ENCODE results near the gene TMEM175.
A peak's percentile ranks its signal among the peaks of the same experiment; 100 is the strongest.
"Not testable (repeated sequence)": the region's sequence is repeated elsewhere in the genome, so short reads cannot be mapped to it uniquely, and the experiment has no call there.

Gene TMEM175

DNA sequence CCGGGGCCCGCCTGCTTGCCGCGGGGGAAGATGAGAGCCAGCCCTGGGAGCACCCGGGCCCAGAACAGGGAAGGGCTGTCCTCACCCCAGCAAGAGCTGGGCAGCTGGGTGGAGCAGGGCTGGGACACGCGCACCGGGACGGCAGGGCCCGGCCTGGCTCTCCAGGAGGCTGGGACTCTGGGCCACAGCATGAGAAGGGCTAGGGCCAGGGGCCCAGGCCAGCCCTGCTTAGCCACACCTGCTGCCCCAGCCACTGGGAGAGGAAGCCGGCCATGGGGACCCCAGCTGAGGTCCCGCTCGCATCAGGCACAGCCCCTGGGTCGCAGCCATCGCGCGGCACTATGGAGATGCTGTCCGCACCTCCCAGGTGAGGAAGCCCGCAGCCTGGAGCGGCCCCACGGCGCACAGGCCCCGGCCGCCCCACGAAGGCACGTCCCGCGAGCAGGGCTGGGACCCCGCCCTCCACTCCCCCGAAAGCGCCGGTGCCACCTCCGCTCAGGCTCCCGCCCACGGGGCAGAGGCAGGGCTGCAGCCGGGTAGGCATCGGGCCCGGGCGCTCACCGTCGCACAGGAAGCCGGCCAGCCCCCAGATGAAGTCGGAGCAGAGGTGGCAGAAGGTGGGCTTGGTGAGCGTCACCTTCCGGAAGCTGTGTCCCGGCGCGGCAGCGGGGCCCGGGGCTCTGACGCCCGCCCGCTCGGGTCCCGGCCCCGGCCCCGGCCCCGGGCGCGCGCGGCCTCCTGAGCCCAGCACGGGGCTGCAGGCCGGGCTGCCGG lies 40.6 kb downstream of the TMEM175 start:
- peak; percentile 47 to 56 for DNase-seq

DNA sequence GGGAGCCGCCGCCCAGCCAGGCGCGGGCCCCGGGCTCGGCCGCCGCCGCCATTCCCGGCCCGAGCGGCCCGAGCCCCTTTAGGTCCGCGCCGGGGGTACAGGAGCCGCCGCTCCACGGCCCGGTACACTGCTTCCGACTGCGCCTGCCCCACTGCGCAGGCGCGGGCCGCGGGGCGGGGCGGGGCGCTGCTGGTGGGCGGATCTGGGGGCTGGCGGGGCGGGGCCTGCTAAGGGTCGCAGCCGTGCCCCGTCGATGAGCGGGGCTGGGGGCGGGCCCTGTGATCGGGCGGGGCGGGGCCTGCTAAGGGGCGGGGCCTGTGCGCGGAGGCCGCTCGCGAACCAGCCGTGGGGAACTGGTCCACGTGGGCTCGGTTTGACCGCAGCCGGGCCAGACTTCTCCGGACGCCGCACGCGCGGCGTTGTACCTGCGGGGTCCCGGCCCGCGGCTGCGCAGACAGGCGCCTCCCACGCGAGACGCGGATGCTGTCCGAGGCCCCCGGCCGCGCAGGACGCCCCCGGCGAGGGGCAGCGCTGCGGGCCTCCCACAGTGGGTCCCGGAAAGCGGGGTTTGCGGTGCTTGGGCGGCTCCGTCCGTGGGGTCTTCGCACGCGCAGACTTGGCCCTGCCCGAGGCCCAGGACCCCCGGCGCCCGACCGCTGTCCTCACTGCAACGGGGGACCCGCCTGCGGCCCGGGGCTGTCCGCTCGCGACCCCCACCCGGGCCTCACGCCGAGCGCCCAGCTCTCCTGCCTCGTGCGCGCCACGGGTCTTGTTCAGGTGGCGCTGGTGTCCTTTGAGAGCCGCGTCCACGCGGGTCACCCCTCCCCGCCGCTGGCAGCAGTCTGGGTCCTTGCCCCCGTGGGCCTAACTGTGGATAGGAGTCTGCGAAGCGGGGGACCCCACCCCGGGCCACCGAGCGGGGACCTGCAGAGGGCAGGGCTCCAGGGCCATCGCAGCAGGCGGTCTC lies 41.5 kb downstream of the TMEM175 start, which contains the start of gene DGKQ:
DGKQ (minus strand) TSS at position 139 of the 967 bp plus-strand sequence; CDS start at position 52, 87 bp downstream.
- peak; percentile 80 for DNase-seq

DNA sequence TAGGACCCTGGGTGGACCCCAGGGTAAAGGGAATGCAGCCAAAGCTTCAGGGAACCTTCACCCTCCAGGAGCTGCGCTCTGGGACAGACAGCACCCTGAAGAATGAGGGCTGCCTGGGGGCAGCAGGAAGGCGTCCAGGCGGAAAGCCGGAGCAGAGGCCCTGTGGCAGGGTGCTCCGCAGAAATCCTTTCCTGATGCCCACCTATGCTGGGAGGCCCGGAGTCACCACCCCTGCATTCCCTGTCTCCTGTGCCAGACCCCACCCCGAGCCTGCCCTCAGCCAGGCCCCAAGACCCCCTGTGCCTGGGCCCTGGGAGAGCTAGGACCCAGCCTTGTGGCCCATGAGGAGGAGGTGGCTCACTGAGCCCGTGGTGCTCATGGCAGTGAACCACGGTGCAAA lies 42.4 kb downstream of the TMEM175 start:
- DNase-seq: no peak

DNA sequence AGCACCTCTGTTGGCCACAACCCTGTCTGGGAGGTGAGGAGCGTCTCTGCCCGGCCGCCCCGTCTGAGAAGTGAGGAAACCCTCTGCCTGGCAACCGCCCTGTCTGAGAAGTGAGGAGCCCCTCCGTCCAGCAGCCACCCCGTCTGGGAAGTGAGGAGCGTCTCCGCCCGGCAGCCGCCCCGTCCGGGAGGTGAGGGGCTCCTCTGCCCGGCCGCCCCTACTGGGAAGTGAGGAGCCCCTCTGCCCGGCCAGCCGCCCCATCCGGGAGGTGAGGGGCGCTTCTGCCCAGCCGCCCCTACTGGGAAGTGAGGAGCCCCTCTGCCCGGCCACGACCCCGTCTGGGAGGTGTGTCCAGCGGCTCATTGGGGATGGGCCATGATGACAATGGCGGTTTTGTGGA lies 43.8 kb downstream of the TMEM175 start:
- not testable (repeated sequence) for DNase-seq

DNA sequence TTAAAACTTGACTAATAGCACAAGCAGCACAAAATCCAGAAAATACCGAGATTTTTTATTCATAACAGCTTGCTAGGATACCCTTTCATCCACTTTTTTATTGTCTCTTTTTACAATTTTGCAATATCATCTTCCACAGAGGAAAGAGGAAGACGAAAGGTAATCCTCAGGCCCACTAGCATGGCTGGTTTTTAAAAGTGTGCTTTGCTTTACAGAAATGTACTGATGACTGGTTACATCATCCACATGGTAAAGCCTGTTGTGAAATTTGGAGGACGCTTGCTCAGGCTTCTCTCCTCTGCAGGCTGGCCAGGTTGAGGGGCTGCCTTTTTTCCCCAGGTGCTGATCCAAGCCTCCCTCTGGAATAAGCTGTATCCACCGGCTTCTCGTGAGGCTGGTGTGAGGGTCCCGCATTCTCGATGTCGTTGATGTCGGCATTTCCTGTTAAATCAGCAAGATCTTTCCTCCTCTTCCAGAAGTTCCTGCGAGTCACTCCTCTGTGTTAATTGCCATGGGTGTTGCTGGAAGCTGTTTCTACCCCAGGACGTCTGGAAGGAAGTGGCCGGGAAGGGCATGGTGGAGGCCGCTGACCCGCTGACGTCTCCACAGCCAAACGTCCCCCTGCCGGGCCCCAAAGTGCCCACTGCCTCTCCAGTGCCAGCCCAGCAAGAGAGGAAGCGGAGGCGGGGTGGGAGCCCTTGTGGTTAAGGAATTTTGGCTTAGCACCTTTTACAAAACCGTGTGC lies 46.9 kb downstream of the TMEM175 start:
- no peak for DNase-seq

DNA sequence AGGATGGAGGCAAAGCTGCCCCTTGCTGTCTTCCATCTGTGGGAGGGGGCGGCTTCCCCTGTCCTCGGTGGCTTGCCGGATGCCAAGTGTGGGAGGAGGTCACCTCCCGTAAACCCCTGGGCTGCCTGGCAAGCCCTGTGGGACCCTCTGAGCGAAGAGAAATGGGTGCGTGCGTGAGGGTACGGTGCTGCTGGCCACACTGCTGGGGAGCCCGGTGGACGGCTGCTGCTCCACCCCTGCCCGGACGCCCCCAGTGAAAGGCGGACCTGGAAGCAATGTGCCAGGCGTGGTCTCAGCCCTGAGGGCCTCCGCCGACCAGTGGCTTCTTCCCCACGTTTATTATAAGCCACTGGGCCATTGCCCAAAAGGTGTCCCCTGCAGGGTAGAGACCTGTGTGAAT lies 50.0 kb downstream of the TMEM175 start:
- DNase-seq: no peak

DNA sequence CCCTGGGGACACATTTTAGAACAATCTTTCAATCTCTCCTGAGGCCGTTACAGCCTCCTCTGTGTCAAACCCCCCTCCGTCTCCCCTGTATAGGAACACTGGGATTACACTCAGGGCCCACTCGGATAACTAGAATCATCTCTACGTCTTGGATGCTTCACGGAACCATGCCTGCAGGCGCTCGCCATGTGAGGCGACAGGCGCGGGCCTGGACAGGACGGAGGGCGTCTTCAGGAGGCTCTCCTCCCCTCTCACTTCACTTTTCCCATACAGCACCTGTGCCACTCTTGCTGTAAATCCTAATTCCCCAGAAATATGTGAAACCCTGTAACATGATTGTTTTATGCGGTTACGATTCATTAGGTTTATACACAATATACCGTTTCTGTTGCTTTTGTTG lies 50.6 kb downstream of the TMEM175 start:
- no peak for DNase-seq

DNA sequence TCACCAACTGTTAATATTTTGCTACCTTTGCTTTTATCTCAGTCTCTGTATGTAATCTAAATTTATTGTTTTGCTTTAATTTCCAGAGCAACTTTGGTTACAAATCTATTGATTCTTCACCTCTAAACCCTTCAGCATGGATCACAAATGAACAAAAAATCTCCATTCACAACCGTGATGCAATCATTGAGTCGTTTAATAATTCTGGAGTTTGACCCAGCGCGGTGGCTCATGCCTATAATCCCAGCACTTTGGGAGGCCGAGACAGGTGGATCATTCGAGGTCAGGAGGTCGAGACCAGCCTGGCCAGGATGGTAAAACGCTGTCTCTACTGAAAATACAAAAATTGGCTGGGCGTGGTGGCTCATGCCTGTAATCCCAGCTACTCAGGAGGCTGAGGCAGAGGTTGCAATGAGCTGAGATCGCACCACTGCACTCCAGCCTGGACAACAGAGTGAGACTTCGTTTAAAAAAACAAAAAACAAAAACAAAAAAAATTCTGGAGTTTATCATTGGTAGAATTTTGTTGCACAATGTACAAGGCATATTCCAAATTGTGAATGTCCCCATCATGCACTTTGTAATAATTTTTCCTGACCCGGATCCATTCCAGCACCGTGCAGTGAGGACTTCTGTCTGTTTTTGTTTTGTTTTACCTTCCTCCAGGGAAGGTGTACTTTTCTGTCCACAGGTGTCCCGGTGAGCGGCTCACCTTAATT lies 52.2 kb downstream of the TMEM175 start:
- no peak for DNase-seq

DNA sequence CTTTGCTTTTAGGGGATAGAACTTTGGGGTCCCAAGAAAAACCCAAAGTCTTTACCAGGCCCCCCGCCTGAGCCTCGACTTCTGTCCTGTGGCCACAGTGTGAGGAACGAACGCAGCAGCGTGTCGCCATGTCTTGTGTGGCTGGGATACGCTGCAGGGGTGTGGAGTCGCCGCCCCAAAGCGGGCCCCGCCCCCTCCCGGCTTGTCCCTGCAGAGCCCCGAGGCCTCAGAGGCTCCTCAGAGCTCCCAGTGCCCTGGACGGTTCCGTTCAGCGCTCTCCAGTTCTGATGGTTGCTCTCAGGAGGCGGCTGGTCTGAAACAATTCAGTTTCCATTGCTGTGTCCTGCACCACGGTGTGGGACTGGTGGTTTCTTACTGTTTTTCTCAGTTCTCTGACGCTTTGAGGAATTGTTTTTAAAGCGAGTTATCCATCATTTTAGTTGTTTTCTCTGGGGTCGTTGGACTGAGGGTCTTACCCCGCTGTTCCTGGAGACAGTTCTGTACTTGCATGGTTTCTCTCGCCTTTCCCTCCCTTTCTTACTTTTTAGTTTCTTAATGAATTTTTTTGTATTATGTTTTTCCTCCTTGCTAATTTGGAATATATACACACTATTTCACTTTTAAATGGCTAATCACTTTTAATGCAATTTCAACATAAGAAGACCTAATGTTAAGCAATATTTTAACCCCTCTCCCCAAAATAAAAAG lies 53.0 kb downstream of the TMEM175 start:
- peak; percentile 81 to 83 for DNase-seq

DNA sequence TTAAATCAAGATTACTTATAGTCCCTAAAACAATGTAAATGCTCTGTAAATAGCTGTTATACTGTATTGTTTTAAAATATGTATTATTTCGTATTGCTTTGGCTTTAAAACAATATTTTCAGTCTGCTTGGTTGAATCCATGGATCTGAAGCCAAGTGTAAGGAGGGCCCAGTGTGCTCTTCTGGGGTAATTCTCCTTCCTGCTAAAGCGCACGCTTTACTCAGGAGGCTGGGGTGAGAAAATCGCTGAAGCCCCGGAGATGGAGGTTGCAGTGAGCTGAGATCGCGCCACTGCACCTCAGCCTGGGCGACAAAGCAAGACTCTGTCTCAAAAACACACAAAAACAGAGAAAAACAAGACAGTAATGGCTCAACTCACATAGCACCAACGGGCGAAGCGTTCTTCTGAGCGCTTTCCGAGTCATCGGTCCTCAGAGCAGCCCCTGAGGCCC lies 54.2 kb downstream of the TMEM175 start:
- DNase-seq: peak in 1 of 2 experiments; percentile 20

DNA sequence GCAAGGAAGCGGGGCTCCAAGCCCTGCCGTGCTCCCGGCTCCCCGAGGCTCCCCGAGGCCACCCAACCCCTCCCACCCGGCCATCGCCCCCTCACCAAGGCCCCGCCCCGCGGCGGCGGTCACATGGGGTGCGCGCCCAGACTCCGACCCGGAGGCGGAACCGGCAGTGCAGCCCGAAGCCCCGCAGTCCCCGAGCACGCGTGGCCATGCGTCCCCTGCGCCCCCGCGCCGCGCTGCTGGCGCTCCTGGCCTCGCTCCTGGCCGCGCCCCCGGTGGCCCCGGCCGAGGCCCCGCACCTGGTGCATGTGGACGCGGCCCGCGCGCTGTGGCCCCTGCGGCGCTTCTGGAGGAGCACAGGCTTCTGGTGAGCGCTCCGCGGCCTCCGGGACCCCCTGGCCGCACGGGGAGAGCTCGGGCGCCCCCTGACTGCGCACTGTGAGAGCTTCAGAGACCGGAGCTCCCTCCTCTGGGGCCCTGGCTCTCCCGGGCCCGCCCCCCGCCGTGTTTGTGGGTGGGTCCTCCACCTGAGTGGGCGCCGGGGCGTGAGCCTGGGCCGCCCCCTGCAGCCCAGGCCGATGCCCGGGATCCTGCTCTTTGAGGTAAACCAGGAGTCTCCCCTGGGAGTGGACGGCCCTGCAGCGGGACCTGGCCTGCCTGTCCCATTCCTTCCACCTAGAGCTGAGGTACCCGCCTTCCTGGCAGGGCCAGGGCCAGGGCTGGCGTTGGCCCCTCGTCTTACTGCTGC lies 54.8 kb downstream of the TMEM175 start, which contains the start of gene IDUA:
IDUA (plus strand) TSS at position 166 of the 745 bp plus-strand sequence; CDS start at position 207, 41 bp downstream.
- DNase-seq: peak; percentile 87 to 88

DNA sequence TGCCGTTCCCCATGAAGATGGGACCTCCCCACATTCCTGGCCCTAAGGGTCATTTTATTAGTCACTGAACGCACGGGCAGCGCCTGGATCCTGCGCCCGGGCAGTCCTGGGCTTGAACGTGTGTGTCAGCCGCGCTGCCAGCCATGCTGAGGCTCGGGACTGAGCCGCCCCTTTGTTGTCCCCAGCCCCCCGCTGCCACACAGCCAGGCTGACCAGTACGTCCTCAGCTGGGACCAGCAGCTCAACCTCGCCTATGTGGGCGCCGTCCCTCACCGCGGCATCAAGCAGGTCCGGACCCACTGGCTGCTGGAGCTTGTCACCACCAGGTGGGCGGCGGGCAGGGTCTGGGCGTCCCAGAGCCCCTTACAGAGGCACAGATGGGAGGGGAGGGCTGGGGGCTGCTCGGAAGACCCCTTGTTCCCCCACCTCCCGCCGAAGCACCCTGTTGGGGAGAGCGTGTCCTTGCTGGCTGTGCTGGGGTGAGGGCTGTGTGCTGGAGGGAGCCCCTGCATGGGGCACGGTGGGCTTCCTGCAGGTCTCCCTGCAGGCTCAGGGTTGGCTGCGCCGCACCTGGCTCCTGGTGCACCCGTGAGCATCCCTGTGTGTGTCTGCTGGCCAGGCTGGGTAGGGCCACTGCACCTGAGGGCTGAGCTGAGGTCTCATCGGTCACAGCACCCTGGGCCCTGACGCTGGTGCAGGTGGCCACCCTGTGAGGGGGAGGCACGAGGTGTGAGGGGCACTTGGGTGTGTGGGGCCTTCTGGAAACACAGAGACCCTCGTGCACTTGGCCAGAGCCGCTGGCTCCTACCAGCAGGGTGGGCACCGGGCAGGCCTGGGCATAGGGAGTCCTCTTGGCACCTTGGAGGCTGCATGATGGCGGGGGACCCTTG lies 55.6 kb downstream of the TMEM175 start:
- no peak for DNase-seq

DNA sequence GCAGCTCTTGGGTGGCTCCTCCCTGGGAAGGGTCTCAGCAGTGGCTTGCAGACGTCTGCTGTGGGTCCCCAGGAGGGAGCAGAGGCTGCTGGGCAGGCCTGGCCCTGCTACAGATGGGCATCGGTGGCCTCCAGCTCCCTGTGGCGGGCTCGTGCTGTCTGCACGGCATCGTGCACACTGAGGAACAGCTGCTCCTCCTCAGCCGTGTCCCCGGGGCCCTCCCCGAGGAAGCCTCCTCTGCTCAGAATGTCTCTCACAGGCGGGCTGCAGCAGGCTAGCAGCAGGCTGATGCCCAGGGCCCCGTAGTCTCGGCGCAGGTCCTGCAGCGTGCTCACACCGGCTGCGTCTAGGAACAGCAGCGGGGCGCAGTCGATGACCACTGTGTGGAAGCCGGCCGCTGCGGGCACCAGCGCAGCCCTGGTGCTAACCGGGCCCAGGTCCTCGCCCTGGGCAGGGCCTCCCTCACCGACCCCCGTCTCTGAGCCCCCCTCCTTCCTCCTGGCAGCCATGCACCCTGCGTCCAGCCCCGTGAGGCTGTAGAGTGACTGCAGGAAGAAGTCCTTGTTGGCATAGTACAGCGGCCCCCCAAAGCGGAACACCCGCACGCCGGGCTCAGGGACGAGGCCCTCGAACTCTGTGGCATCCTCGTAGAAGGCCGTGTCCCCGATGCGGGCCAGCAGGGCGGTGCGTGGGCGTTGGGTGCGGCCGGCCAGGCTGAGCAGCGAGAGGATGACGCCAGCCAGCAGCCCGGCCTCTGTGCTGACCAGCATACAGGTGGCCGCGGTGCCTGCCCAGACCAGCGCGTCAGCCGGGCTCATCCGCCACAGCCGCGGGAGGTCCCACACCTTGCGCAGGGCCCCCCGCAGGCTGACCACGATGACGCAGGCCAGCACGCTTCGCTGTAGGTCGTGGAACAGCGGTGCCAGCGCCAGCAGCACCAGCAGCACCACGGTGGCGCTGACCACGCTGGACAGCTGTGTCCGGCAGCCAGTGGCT lies 56.8 kb downstream of the TMEM175 start:
- no peak for DNase-seq

DNA sequence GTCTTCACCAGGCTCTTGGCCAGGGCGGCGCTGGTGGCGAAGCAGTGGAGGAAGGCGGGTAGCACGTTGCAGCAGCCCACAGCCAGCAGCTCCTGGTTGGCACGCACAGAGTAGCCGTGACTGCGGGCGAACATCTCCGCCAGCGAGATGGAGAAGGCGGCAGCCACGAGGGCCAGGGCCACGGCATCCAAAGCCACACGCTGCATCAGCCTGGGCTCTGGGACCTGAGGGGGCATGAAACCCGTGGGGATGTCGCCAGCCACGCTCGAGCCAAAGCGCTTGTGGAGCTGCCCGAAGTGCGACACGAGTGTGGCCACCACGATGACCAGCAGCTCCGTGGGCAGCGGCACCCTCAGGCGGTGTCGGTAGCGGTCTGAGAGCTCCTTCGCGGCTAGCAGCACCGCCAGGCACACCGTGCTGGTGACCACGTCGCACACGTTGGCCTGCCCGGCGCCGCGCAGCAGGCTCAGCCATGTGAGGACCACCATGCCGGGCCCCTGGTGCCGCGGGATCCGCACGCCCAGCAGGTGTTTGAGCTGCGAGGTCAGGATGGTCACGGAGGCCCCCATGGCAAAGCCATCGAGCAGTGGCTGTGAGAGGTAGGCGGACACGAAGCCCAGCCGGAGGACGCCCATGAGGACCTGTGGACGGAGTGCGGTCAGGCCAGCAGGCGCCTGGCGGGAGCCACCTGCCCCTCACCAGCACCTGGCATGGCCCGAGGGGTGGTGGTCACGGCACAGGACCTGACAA lies 57.6 kb downstream of the TMEM175 start:
- no peak for DNase-seq

DNA sequence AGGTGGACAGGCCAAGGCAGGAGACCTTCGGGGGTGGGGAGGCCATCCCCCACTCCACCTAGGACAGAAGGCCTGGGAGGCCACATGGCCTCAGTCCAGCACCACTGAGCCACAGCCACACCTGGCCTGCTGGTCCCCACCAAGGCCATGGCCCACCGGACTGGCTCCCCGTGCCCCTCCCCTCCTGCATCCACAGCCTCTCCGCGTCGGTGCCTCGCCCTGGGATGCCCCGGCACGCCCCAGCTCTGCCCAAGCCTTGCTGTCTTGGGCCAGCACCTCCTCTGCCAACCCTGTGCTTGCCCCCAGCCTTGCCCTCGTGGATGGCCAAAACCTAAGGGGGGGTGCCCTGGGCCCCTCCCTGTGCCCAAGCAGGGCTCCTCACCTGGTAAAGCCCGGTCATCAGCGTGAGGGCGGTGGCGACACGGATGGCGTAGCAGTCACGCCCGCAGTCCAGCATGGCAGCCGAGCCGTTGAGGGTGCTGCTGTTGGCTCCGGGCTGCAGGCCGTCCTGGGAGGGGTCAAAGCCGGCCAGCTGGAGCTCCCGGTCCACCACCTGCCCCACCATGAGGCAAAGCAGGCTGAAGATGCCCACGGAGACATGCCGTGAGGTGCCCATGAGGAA lies 58.6 kb downstream of the TMEM175 start:
- DNase-seq: no peak

DNA sequence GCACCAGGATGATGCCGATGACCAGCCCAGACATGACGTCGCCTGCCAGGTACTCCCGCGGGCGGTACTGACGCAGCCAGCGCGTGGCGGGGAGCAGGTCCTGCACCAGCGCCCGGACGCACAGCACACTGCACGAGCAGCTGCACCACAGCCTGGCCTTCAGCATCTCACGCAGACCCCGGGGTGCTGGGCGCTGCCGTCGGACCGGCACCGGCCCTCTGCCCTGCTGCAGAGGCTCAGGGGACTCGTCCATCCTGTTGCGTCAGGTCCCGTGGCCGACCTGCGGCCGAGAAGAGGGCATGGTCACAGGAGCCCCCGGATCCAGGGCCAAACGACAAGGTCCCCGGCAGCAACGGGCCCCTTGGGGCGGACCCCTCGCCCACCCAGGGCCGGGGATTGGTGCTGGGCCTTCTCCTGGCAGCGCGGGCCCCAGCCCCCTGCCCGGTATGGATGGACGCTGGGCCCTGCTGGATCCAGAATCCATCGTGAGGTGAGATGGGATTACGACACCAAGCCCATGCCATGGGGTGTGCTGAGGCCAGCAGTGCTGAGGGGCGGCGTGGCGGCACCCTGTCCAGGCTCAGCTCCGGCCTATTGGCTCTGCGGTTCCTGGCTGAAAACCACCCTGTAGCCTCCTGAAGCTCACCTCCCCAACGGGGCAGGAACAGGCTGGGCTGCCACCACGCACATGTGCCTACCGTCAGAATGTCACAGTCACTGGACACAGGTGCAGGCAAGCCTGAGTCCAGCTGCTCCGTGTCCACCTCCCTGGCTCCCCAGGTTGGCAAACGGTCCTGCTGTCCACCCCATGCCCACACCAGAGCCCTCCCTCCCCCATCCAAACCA lies 59.4 kb downstream of the TMEM175 start:
- DNase-seq: no peak

Measured in activated CD4-positive, alpha-beta T cell treated with anti-CD3 and anti-CD28 coated beads, Interleukin-2, amount 50 U/mL, for 48 hours (primary cell).